NB4 (cell line): Measurements from ENCODE around the gene SUSD5.

ENCODE experiments used
- CTCF ChIP-seq: IDR thresholded peaks from one replicate; pipeline ENCODE4 v1.5.1; 2012; ENCODE audit warnings: low read depth, low read length
- MAX ChIP-seq: IDR thresholded peaks from 2 replicates; pipeline ENCODE4 v1.6.1; 2011; ENCODE audit warnings: low read depth, low read length
- MYC ChIP-seq: IDR thresholded peaks from 2 replicates; pipeline ENCODE4 v1.6.1; 2011; ENCODE audit warnings: low read depth, low read length
- POLR2A ChIP-seq: IDR thresholded peaks from 2 replicates; pipeline ENCODE4 v1.6.1; 2011; ENCODE audit warnings: mild to moderate bottlenecking; ENCODE audit not compliant: insufficient read length; ENCODE audit errors: extremely low read depth

- TF ChIP-seq CTCF (no peak), POLR2A (no peak), MAX (no peak), MYC (no peak)
Observed at GRCh38 chr3:33105341-33105948, 113.2 kb downstream of the SUSD5 start.
